SU-DHL-6 (cell line): Measurements from ENCODE around the gene OR8K5.

Experiments
- CTCF ChIP-seq: fragments of 200-600 bp; sonication (generic); IDR thresholded peaks from one replicate; pipeline ENCODE4 v1.5.1; 2017; ENCODE audit warnings: antibody characterized with exemption, mild to moderate bottlenecking, low read length, moderate library complexity; ENCODE audit not compliant: insufficient read depth, poor library complexity, severe bottlenecking
- EZH2phosphoT487 ChIP-seq: fragments of 200-600 bp; sonication (generic), shearing (Covaris generic); conservative IDR thresholded peaks from 2 replicates; pipeline ENCODE4 v1.6.1; 2018; ENCODE audit warnings: mild to moderate bottlenecking, antibody characterized with exemption, low read length, moderate library complexity, mixed read lengths

GRCh38 chr11:56183459-56183858, 23.3 kb upstream of the OR8K5 start:
- TF ChIP-seq CTCF (no peak), EZH2phosphoT487 (no peak)
